ENCODE data around the gene CCDC171.

- TF ChIP-seq CTCF (IDR thresholded peaks at IDR 0.05), result no peak
- TF ChIP-seq POLR2AphosphoS5 (IDR thresholded peaks at IDR 0.05), result no peak
These were observed 422.4 kb downstream of the CCDC171 start for GRCh38 chr9:15975101-15975778.
